8988T (cell line): ENCODE results near the gene VRK1.
"Not testable (repeated sequence)": the region's sequence is repeated elsewhere in the genome, so short reads cannot be mapped to it uniquely, and the experiment has no call there.

Experiments used
- DNase-seq: peaks from one replicate; pipeline ENCODE4 v3.0.0; 2011

VRK1 gene

GRCh38 chr14:96829791-96830190 is 32.6 kb downstream of the VRK1 start:
- DNase-seq: no peak

GRCh38 chr14:96830946-96831345 is 33.8 kb downstream of the VRK1 start:
- no peak for DNase-seq

- DNase-seq: no peak
Observed at GRCh38 chr14:96832351-96832750, 35.2 kb downstream of the VRK1 start.

- no peak for DNase-seq
Observed at GRCh38 chr14:96838449-96838848, 41.3 kb downstream of the VRK1 start.

DNA sequence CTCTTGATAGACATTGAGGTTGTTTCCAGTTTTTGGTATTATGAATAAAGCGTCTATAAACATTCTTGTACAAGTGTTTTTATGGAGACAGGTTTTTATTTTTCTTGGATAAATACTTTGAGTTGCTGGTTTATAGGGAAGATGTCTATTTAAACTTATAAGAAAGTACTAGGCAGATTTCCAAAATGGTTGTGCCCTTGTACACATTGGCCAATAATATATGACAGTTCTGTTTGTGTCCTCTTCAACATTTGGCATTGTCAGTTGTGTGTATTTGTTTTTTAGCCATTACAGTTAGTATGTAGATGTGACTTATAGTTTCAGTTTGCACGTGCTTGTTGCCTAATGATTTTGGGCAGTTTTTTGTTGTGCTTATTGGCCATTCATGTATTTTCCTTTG is 42.1 kb downstream of the VRK1 start:
- no peak for DNase-seq

DNA sequence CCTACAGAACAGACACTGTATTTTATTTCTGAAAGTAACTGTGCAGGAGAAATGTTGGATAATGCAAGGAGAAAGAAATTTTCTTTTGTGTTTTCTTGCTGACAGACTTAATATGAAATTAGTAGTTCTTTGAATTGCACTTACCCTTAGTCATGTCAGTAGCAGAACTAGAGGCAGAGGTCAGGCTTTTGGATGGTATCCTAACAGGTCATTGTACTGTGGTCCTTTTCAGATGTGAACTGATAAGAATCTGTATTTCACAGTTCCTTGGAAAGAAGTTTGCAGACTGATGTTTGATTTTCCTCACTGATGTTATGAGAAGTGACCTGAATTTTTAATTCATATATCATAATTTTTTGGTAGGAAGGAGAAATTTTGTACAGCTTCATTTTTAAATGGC is 46.0 kb downstream of the VRK1 start:
- DNase-seq: no peak

GRCh38 chr14:96844857-96845570 is 47.8 kb downstream of the VRK1 start:
- DNase-seq: no peak

DNA sequence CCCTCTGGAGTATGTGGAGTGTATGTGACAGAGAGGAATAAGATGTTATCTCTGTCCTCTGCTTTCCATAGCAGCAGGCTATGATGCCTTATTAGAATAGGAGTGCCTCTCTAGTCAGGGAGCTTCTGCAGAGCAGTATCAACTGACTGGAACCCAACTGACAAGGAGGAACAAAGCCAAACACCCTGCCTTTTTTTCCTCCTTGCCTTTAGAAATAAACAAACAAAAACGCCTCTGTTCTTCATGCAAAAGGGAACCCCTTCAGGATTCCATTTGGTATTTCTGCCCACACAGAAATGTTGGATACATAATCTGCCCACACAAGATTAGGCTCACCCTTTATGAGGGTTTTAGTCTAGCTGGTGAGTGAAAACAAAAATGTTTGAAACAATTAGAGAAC is 50.3 kb downstream of the VRK1 start:
- no peak for DNase-seq

DNA sequence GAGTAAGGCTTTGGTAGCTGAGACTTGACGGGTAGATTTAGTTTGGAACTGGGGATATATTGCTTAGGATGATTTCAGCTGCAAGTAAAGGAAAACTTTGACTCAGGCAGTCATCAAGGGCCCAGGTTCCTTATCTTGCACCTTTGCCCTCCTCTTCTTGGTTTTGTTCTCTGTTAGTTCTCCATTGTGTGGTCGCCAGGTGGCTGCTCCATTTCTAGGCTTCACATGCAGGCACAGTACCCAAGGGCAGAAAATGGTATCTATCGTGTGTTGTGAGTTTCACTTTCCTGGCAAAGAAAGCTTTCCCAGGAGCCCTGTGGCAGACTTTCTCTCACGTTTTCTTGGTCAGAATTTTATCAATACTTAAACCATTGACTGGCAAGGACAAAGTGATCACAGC is 50.8 kb downstream of the VRK1 start:
- DNase-seq: no peak

DNA sequence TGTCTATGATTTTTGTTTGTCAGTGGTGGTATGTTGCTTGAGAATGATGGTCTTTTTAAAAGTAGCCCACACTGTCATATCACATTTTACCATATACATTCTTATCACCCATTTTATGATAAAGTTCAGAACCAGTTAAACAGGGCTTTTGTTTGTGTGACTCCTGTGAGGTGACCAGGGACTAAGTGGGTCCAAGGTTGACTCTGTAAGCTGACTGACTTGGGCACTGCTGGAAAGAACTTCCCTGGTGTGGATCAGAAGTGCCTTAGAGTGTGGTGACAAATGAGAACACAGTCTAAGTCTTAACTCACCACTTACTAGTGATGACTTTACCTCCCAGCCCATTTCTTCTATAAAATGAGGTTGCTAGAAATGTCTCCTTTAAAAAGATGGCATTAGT is 52.6 kb downstream of the VRK1 start:
- no peak for DNase-seq

DNA sequence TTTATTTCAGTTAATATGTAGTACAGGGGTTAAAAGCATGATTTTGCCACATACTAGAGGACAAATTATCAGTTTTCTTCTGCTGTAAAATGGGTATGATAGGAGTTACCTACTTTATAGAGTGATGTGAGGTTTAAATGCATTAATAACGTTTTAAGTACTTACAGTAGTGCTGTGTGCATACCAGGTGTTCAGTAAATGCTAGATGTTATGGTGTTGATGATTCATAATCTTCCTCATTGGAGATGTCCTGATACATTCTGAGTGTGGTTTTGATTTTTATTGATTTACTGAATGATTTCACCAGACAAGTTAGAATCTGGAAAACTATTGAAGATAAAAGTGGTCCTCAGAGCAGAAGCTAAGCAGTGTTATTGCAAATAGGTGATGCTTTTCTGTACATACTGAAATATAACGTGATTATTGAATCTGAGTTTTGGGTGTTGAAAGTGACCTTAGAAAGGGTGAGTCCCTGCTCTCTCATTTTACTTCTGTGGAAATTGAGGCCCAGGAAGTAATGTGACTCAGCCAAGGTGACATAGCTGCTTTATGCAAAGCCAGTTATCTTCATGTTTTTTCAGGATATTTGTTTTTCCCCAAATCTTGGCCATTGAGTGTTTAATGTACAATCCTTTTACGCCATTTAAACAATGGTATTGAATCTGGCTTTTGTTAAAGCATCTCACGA is 54.7 kb downstream of the VRK1 start:
- no peak for DNase-seq

- DNase-seq: no peak
Observed at GRCh38 chr14:96852823-96853422, 55.7 kb downstream of the VRK1 start.

GRCh38 chr14:96858643-96859042 is 61.5 kb downstream of the VRK1 start:
- DNase-seq: no peak

- DNase-seq: no peak
Observed at GRCh38 chr14:96861568-96862310, 64.6 kb downstream of the VRK1 start.

GRCh38 chr14:96863327-96863985 is 66.3 kb downstream of the VRK1 start:
- DNase-seq: no peak

- DNase-seq: no peak
Observed at GRCh38 chr14:96863986-96864330, 66.8 kb downstream of the VRK1 start.

GRCh38 chr14:96867634-96868033 is 70.5 kb downstream of the VRK1 start:
- no peak for DNase-seq

- DNase-seq: no peak
Observed at GRCh38 chr14:96874127-96874526, 76.9 kb downstream of the VRK1 start.

DNA sequence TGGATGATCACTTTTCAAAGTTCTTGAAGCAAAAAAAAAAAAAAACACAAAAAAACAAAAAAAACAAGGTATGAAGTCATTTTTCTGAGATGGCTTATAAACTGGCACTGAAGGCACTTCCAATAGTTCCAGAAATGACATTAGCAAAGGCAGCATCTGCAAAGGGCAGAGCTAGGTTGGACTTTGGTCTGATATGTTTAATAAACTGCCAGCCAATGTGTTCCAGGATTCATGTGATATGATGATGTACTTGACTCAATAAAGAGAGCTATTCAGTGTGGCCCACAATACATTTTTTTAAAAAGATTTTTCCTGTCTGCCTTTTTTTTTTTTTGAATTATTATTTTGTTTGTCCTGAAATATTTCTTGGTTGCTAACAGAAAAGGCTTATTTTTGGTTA is 79.6 kb downstream of the VRK1 start:
- DNase-seq: no peak

DNA sequence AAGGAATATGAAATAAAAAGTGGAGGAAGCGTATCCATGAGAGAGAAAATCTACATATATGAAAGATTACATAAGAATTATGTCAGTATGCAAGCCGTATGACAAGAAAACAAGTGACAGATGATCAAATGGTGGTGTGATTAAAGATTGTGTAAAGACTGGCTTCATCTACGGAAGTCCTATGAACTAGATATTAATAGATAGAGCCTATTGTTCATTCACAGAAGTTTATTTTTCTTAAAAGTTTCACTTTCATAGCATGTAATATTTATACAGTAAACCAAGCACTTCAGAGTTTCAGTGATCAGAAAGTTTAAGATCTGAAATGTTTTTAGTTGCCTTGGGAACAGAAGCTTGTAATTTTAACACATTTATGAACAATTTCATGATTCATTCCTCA is 84.5 kb downstream of the VRK1 start:
- no peak for DNase-seq

DNA sequence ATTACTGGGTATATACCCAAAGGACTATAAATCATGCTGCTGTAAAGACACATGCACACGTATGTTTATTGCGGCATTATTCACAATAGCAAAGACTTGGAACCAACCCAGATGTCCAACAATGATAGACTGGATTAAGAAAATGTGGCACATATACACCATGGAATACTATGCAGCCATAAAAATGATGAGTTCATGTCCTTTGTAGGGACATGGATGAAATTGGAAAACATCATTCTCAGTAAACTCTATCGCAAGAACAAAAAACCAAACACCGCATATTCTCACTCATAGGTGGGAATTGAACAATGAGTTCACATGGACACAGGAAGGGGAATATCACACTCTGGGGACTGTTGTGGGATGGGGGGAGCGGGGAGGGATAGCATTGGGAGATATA is 86.8 kb downstream of the VRK1 start:
- DNase-seq: not testable (repeated sequence)

- no peak for DNase-seq
Observed at GRCh38 chr14:96888158-96888557, 91.0 kb downstream of the VRK1 start.

DNA sequence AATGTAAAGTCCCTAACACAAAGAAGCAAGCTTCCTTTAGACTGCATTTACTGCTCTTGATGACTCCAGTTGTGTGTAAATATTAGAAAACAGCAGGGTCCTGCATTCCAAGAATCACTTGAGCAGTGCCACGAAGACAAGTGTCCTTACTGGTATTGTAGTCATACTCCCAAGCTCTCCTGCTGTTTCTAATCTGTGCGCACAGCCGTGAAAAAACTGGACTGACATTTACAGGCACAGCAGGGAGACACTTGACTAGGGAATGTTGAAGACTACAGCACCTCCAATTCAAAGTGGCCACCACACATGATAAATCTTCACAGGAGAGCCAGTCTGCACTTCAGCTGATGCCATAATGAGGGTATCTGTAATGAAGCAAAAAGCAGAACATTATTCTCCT is 91.4 kb downstream of the VRK1 start:
- DNase-seq: no peak
